ENCODE data around the gene ANKRD9.
"Not testable (repeated sequence)": the region's sequence is repeated elsewhere in the genome, so short reads cannot be mapped to it uniquely, and the experiment has no call there.

- TF ChIP-seq CTCF (IDR thresholded peaks at IDR 0.05 in 8 of 11, conservative IDR thresholded peaks at IDR 0.05 in 3 of 11); POLR2A (IDR thresholded peaks at IDR 0.05); POLR2AphosphoS5 (IDR thresholded peaks at IDR 0.05): not testable (repeated sequence)
Measured at GRCh38 chr14:102519709-102520108, 10.1 kb upstream of the ANKRD9 start.

All from spleen (tissue), 7 donors.